NCI-H510A treated with DMSO at 0.1 percent for 48 hours (cell line): ENCODE measurements around the gene SLC26A2.
"Not testable (repeated sequence)": the region's sequence is repeated elsewhere in the genome, so short reads cannot be mapped to it uniquely, and the experiment has no call there.

Experiments
- DNase-seq: peaks from one replicate; lab custom pipeline; 2025; lab: John Stamatoyannopoulos, UW

SLC26A2 gene

DNA sequence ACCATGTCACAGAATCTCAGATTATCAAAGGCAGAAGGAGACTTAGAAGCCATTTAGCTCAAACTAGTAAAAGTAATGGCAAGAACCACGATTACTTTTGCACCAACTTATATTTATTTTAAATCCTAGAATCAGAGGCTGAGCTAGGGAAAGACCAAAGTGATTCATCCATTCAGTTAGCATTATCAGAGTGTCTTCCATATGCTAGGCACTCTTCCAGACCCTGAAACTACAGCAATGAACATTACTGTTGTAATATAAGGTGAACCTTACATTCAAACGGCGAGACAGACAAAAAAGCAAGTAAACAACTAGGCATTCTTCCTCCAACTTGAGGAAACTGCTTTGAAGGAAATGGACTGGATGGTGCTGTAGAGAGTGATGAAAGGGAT, 23.9 kb upstream of the SLC26A2 start:
- no peak for DNase-seq

GRCh38 chr5:149937610-149938009, 22.9 kb upstream of the SLC26A2 start:
- DNase-seq, result peak; percentile 97

DNA sequence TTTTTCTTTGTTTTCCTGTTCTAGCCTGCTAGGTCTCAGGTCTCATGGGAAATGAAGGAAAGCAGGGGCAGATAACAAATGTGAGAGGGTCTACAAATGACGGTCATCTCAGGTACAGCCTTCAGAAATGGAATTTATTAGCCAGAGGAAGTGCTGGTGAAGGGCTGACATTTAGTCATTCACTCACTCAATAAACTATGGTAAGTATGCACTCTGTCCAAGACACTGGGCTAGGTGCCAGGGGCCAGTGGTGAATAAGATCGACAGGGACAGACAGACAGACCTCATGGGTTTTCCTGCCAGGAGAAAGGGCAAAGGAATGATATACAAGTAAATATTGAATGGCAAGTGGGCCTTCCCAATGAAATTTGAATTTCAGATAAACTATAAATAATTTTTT, 22.3 kb upstream of the SLC26A2 start:
- DNase-seq, result peak; percentile 36

DNA sequence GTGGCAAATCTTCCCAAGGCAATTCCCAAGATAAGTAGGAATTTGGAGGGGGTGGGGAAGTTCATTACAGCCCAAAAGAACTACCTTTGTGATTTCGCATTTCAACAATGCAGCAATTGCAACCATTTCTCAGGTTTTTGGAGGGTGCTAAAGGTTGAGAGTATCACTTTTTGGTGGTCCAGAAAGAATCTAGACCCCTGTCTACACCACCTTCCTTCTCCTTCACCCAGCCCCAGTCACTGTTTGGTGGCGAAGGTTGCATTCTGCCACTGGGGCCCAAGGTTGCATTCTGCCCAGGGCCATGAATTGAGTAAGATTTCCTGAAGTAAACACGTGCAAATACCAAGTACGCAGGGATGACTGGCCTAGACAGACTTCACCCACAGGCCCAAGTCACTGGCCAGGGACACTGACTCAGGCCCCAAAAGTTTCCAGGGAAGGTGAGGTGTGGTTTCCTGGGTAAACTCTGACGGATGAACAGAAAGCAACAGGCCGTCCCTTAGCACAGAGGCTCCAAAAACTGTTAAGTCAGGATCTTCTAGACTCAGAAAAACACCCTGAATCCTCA, 21.7 kb upstream of the SLC26A2 start:
- DNase-seq, result no peak

DNA sequence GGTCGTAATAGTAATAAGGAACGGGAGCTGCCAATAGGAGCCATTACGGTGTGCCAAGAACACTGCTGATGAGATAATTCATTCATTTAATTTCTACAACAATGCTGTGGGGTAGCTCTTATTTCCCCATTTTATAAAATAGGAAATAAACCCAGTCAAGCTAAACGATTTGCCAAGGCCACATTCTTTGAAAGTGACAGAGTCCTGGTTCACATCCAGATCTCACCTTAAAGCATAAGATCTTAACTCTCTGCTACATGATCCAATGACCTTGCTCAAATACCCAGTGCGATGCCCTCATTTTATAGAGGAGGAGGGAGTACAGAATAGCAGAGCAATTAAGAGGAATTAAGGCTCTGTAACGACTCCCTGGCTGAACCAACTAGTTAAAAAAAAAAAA, 21.0 kb upstream of the SLC26A2 start:
- DNase-seq, result no peak

DNA sequence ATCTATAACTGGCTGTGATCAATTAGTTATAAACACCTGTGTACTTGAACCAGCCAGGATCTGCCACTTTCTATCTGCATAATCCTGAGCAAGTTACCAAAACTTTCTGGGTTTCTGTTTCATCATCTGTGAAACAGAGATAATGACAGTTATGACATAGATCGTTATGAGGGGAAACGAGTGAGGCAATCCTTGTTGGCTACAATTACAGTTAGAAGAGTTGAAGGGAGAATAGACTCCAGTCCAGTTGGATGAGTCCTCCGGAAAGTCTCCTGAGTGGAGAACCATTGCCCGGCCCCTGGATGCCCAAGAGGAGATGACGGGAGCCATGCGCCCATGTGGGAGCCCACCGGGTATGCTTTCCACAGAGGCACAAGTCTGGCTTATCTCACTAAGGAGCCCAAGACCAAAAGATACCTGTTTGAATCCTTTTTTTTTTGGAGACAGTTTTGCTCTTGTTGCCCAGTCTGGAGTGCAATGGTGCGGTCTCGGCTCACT, 20.4 kb upstream of the SLC26A2 start:
- DNase-seq, result no peak

DNA sequence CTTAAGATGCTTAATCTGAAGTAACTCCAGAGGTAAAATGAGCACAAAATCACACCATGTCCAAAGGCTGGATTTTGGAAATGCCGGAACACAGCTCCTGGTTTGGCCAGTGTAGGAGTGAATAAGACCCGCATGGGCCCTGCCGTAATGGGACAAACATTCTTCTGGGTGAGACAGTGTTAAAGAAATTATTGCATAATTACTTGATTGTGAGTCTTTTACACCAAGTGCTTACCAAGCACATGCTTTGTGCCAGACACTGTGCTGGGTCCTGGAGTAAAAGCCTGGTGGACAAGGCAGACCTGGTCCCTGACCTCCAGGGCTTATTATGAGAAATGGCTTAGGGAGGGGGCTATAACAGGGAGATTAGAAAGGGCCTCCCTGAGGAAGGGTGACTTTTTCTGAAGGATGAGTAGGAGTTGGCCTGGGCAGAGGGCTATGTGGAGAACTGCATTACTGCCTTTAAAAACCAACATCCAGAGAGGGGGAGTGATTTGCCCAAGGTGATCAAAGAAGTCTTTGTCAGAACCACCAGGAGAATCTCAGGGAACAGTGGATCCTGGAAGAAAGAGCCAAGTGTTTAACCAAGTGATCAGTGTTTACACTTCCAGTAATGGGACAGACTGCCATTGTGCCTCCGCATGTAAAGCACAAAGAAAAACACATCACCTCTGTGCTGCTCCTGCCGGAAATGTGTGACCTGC, 19.5 kb upstream of the SLC26A2 start:
- DNase-seq, result no peak

- no peak for DNase-seq
Observed at GRCh38 chr5:149941795-149942194, 18.8 kb upstream of the SLC26A2 start.

DNA sequence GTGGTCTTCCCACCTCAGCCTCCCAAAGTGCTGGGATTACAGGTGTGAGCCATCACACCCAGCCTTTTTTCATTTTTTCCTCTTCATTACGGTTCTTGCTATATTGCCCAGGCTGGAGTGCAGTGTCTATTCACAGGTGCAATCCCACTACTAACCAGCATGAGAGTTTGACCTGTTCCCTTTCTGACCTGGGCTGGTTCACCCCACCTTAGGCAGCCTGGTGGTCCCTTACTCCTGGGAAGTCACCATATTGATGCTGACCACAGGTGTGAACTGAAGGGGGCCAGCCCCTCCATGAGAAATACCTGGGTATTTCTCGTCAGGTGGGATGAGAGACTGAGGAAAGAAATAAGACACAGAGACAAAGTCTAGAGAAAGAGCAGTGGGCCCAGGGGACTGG, 18.4 kb upstream of the SLC26A2 start:
- DNase-seq, result no peak

- DNase-seq, result not testable (repeated sequence)
Observed at GRCh38 chr5:149942741-149943169, 17.8 kb upstream of the SLC26A2 start.

GRCh38 chr5:149943177-149943949, 17.2 kb upstream of the SLC26A2 start:
- DNase-seq, result not testable (repeated sequence)

- no peak for DNase-seq
Observed at GRCh38 chr5:149944666-149945065, 15.9 kb upstream of the SLC26A2 start, which contains the start of gene PDE6A. Gene PDE6A, minus strand, starts transcription at chr5:149944793. Its CDS starts 120 bp downstream, at chr5:149944673.

DNA sequence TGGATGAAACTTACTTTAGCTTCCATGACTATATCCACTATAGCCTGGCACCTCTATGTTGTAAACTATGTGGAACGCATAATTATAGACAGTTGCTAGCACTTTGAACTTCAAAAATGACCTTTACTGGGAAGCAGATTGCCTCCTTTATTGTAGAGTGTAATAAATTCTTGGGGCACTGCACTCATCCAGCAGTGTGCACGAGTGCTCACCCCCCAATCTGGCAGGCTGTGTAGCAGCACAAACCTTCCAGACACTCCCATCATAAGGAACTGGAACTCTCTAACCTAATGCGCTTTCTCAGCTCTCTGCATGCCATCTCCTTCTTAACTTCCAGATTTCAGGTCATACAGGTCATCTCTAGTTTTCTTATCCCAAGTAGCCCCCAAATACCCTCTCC, 14.4 kb upstream of the SLC26A2 start:
- no peak for DNase-seq

DNA sequence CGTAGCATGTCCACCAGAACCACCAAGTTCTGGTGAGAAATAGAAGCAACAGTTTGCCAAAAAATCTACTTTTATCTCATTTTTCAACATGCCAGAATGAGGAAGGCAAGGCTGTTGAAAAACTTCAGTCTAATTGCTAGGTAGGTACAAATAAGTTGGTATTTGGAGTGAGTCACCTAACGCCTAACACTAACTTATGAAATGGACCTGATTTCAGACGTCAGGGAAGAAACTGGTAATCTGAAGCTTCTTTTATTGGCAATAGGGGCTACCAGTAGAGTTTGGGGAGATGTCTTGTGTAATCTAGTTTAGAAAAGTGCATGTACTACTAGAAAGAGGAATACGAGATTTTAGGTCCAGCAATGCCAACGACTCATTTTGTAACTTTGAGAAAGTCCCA, 11.6 kb upstream of the SLC26A2 start:
- no peak for DNase-seq

DNA sequence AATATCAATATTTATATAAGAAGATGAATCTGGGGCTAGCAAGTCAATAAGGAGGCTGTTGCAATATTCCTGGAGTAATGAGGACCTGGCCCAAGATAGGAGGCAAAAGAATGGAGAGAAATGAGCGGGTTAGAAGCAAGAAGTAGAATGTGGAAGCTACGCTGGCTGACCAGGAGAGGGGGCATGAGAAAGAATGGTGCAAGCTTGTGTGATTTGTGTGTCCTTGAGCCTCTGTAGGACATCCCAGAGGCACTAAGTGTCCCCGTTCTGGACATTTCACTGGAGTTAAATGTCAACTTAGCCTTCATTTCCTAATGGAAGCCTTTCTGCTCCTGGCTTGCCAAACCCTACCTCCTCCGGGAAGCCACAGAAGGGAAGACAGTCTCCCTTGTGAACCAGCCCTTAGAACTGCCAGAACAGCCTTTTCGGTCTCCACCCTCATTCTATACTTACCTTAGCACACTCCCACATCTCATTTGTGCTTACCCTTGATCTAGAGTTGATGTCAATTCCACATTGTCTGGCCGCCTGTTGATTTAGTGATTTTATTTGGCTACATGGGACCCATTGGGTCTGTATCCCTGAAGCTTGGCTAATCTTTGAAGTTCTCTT, 9.3 kb upstream of the SLC26A2 start:
- no peak for DNase-seq

DNA sequence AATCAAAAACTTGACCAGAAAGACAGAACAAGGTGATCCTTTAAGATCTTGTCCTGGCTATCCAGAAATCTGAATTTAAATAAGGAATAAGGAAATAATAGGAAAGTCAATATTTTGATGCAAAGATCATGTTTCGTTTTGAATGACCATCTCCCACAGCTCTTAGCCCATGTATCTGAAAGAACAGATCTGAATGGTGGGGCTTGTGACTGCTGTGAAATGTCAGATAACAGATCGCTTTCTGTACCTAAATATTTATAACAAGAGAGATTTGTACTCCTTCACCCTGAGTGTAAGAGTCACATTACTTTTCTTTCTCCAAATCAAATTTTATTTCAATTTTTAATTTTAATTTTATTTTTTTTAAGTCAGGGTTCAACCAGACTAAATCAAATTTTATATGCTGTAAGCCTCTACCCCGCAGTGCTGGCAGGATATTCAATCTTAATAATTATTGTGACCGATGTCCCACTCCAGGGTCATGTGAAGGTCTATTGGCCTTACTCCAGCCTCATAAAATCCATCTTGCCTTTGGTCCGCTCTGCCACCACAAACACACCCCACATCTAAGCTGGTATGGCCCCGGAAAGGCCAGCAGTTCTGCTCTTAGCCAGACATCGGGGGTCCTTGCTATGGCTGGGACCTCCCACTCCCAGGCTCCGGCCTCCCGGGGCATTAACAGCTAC, 7.0 kb upstream of the SLC26A2 start:
- DNase-seq, result no peak

DNA sequence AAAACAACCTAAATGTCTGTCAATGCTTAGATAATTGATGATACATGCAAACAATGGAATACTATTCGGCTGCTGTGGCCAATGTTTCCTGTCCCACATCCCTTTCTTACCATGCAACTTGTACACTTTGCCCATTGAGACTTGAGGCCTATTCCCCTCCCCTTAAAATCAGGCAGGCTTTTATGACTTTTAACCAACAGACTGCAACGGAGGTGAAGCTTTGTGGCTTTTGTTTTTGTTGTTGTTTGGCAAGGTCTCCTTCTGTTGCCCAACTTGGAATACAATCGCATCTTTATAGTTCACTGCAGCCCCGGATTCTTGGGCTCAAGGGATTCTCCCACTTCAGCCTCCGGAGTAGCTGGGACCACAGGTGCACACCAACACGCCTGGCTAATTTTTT, 5.8 kb upstream of the SLC26A2 start:
- DNase-seq, result no peak

- DNase-seq, result no peak
Observed at GRCh38 chr5:149956685-149957084, 3.9 kb upstream of the SLC26A2 start.

DNA sequence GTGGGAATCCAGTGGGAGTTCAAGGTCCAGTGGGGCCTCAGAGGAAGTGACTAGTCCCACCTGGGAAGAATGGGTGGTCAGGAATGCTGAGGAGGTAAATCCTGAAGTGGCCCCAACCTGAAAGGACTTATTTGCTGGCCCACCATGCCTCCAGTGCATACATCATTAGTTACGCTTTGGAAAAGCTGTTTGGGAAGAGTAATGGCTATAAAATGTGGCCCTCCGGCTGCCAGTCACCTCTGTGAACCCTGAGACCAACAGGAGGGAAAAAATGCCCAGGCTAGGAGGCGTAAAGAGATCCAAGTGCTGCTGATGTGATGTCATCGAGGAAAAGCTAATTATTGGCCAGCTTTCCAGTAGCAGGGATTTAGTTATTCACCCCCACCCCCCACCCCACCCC, 2.7 kb upstream of the SLC26A2 start:
- DNase-seq, result no peak

GRCh38 chr5:149959406-149960236, 937 bp upstream of the SLC26A2 start:
- DNase-seq, result peak; percentile 40

DNA sequence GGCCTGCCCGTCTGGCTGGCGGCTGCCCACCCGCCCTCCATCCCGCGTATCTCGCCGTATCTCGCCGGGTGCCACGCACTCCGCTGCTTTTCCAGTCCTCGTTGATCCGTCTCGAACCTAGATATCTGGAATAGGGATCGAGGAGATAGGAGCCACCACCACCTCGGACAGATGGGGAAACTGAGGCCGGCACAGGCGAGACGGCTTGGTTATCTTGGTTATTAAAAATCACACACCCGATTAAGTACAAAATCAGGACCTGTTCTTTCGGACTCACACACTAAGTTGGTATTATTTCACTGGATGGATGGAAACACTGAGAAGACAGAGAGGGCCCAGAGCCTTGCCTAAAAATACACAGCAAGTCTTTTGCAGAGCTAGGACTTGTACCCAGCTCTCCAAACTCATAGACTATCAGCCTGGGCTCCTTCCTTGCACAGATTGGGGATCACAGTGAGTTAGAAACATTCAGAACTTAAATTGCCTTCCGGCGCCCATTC, 678 bp downstream of the SLC26A2 start:
- no peak for DNase-seq
